NK-92 (cell line): ENCODE results near the gene CDKL5.
"Not testable (repeated sequence)": the region's sequence is repeated elsewhere in the genome, so short reads cannot be mapped to it uniquely, and the experiment has no call there.

Source experiments
- DNase-seq: peaks from one replicate; lab custom pipeline; 2025; ENCODE audit not compliant: unreplicated experiment; lab: John Stamatoyannopoulos, UW

CDKL5 gene

GRCh38 chrX:18425199-18426003 is at the start of gene CDKL5:
Gene CDKL5 (plus strand): TSS chrX:18425608. CDS start chrX:18507097, 81,489 bp downstream.
- peak; percentile 66 for DNase-seq

DNA sequence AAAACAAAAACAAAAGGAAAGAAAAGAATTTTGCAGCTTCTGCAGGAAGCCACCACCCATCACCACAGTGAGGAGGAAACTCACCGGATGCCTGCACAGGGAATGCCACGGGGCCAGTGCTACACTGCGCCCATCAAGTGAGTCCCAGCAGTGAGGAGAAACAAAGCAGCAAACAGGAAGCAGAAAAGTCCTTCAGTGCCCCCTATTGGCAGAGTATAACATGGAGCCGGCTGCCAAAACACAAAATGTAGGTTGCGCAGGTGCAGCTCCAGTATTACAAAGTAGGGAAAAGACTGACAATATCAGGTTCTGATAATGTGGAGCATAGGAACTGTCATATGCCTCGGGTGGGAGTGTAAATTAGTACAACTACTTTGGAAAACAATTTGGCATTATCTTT is 47.6 kb upstream of the CDKL5 start:
- no peak for DNase-seq

DNA sequence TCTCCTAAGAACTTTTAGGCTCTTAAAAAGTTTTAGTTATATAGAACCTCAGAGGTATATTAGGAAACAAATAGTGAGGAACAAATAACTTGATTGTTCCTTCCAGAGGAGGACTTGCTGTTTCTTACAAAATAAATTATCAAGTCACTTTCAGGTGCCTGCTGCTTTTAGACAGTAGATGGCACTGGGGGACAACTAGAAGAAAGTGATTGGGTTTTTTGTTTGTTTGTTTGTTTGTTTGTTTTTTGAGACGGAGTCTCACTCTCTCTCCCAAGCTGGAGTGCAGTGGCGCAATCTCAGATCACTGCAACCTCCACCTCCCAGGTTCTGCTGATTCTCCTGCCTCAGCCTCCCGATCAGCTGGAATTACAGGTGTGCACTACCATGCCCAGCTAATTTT is 35.4 kb upstream of the CDKL5 start:
- DNase-seq = no peak

DNA sequence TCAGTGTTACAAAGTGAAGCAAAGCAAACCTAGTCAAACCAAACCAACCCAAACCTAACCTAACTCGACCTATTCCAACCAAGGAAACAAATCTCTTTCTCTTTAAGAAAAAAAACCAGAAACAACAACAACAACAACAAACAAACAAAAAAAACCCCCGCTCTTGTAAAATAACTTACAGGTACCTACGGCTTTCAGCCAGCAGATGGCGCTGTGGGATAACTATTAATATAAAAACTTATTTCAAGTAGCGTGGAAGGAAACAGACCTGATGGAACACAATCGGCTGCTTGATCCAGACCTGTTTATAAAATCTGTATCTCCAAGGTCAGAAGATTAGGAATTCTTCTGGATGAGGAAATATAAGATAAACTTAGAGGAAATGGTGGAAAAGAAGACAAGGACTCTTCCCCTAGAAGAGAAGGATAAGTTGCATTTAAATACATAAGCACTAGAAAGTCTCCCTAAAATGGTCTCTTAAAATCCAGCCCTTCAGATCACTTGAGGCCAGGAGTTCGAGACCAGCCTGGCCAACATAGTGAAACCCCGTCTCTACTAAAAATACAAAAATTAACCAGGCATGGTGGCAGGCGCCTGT is 34.4 kb upstream of the CDKL5 start:
- DNase-seq = no peak

GRCh38 chrX:18394477-18394876 is 30.9 kb upstream of the CDKL5 start:
- no peak for DNase-seq

DNA sequence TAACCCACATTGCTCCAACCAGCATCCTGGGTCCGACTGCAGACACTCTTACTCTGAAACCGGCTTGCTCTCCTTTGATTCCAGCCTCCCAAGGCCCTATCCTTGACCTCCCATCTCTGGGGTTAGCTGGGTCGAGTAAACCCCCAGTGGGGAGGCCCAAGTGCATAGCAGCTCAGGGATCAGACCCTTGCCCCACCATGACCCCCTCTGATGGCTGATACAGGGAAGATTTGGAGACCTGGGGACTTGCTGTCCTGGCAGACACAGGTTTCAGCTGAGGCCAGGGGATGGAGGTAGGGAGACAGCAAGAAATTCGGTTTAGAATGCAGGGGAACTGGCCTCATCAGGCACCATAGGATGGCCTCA is 23.6 kb upstream of the CDKL5 start:
- DNase-seq = no peak

DNA sequence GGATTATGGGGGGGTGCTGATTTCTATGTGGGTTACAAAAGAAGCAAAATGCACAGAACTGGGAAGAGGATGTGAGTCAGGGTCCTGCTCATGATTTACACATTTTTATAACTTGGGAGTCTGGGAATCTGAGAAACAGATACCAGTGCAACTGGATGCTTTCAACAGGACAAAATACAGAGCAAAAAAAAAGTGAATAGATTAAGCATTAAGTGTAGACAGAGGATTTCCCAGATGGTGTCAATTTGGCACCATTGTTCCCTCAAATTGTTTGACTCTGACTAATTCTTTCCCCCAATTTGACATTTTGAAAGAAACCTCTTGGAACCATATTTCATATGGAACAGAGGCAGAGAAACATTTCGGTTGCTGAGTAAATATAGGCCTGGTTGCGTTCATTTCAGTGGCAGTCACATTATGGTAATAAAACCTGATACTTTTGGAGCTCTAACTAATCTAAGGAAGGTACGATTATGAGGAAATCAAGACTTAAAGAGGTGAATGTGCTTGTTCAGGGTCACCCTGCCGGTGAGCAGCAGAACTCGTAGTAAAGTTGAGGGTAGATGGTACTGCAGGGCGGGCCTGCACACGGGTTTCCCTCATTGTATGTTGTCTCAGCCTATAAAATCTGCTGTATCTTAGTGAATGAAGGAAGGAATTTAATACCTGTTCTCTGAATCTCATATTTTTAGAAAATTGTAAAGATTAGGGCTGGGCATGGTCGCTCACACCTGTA is 18.7 kb upstream of the CDKL5 start:
- DNase-seq = no peak

- DNase-seq = no peak
These were observed 15.4 kb upstream of the CDKL5 start for GRCh38 chrX:18410038-18410437.

DNA sequence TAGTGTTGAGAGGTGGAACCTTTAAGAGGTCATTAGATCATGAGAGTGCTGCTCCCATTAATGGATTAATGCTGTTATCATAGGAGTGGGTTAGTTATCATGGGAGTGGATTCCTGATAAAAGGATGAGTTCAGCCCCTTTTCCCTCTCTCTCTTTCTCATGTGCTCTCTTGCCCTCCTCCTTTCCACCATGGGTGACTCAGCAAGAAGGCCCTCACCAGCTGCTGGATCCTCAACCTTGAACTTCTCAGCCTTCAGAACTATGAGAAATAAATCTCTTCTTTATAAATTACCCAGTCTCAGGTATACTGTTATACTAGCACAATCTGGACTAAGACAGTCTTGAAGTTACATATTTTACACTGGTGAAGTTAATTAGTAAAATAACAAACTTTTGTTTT is 10.0 kb upstream of the CDKL5 start:
- DNase-seq = no peak

- no peak for DNase-seq
These were observed 3.1 kb upstream of the CDKL5 start for GRCh38 chrX:18422325-18422724.

GRCh38 chrX:18422886-18423285 is 2.5 kb upstream of the CDKL5 start:
- no peak for DNase-seq

DNA sequence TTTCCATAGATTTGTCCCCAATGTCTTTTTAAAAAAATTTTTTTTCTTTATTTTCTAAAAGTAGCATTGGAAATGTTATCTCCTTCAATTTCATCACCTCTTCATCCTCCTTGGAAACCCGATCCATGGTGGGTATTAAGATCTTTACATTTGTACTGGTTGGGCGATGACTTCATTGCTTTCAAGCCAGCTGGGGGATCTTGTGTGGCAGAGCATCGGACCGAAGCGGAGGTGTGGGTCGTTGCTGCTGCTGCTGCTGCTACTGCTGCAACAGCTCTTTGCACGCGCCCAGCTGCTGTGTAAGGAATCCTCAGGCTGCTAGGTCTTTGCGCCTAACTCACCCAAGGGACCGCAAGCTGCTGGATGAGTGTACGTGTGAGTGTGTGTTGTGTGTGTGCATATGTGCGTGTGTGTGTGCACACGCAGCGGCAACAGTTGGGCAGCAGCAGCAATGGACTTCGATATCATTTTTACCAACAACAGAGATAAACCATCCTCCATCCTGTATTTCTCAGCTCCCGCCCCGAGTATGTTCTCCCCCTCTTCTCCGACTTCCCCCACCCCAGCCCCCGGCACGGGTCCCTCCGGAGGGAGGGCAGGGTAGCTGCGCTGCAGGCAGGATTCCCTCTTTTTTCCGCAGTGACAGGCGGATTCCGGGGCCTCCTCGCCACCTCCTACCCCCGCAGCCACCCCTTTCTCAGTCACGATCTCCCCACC is 768 bp upstream of the CDKL5 start:
- DNase-seq = no peak

GRCh38 chrX:18426004-18426320 is 554 bp downstream of the CDKL5 start:
- no peak for DNase-seq

- no peak for DNase-seq
These were observed 2.6 kb downstream of the CDKL5 start for GRCh38 chrX:18428006-18428405.

DNA sequence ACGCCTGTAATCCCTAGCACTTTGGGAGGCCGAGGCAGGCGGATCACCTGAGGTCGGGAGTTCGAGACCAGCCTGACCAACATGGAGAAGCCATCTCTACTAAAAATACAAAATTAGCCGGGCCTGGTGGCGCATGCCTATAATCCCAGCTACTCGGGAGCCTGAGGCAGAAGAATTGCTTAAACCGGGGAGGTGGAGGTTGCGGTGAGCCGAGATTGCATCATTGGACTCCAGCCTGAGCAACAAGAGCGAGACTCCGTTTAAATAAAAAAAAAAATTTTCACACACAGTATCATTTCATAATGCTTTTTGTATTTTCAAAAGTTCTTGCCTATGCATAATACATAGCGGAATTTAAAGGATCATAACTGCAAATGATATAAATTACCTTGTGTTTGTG is 7.9 kb downstream of the CDKL5 start:
- not testable (repeated sequence) for DNase-seq

- no peak for DNase-seq
These were observed 9.5 kb downstream of the CDKL5 start for GRCh38 chrX:18434896-18435295.

DNA sequence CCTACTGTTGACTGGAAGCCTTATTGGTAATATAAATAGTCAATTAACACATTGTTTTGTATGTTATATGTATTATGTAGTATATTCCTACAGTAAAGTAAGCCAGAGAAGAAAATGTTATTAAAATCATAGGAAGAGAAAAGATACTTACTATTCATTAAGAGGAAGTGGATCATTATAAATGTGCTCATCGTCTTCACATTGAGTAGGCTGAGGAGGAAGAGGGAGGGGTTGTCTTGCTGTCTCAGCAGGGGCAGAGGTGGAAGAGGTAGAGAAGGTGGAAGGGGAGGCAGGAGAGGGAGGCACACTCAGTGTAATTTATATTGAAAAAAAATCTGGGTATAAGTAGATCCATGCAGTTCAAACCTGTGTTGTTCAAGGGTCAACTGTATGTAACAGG is 10.6 kb downstream of the CDKL5 start:
- DNase-seq = no peak

- DNase-seq = no peak
These were observed 15.4 kb downstream of the CDKL5 start for GRCh38 chrX:18440835-18441234.

DNA sequence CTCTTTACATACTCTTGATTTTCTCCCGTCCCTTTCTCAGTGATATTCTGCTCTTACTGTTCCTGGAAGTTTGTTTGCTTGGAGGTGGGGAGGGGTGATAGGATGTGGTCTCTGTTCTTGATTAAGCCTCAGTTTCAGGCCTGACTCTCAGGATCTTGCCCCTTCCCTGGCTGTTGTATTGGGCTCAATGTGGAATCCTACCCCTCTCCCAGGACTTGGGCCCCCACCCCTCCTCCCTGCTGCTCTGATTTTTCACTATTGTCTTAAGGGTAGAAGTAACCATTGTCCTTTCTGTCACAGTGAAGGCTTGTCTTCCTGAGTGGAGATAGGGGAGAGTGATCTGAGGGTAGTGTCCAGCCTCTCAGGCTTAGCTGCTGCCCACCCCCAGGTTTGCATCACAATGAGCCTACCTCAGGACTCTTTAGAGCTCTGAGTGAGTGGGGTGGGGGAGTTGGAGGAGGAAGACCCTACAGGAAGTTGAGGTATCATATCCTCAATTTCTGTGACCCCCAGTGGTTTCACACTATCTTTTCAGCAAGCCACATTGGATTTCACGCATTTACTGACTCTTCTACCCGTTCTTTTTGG is 16.5 kb downstream of the CDKL5 start:
- DNase-seq = no peak

- no peak for DNase-seq
These were observed 23.0 kb downstream of the CDKL5 start for GRCh38 chrX:18448416-18448815.

- no peak for DNase-seq
These were observed 23.8 kb downstream of the CDKL5 start for GRCh38 chrX:18449236-18449635.
